Neural progenitor cell (in vitro differentiated cells): Measurements from ENCODE around the gene TWF2.

Experiments used
- CTCF ChIP-seq: fragments of 200-600 bp; sonication (generic); IDR thresholded peaks from 2 replicates; pipeline ENCODE4 v1.5.1; 2017; ENCODE audit warnings: antibody characterized with exemption, mild to moderate bottlenecking
- EZH2 ChIP-seq: fragments of 200-600 bp; sonication (generic); IDR thresholded peaks from 2 replicates; pipeline ENCODE4 v1.6.1; 2017; ENCODE audit warnings: antibody characterized with exemption, mild to moderate bottlenecking, moderate library complexity

GRCh38 chr3:52230461-52230860 lies 8.5 kb downstream of the TWF2 start:
- TF ChIP-seq EZH2 (no peak), CTCF (no peak)
